Heart left ventricle (tissue), 16 donors: ENCODE results near the gene TMUB2. TPM values are rescaled to one million over a fixed set of nuclear protein-coding genes. Genes with fewer than 3 reads are reported as not detected.

Experiments used
- ATAC-seq, 4 donors: fragments of 200-7000 bp; cut with Tn5 transposase; one replicate each; pipeline ENCODE4 v1.9.1; 2020 to 2022; ENCODE audit warnings: moderate library complexity in 4 of 4, mild to moderate bottlenecking in 3 of 4, moderate number of reproducible peaks in 1 of 4
- DNase-seq, 5 donors: peaks; one replicate each; pipeline ENCODE4 v3.0.0-alpha.2; 2020
- H3K27ac ChIP-seq, 12 donors: fragments of 200-600 bp; sonication (generic) in 4 of 12; one replicate each; pipeline versions ENCODE4 v1.5.0 to v1.8.0; 2016 to 2022; ENCODE audit warnings: mild to moderate bottlenecking in 2 of 12
- H3K27me3 ChIP-seq, 9 donors: fragments of 200-600 bp; sonication (generic) in 2 of 9; one replicate each; pipeline versions ENCODE4 v1.5.1 to v1.8.0; 2016 to 2022; ENCODE audit warnings: mild to moderate bottlenecking in 3 of 9
- H3K36me3 ChIP-seq, 9 donors: fragments of 200-600 bp; sonication (generic) in 2 of 9; one replicate each; pipeline versions ENCODE4 v1.5.0 to v1.8.0; 2018 to 2022; ENCODE audit warnings: mild to moderate bottlenecking in 2 of 9
- H3K4me1 ChIP-seq, 12 donors: fragments of 200-600 bp; sonication (generic) in 4 of 12; one replicate each; pipeline versions ENCODE4 v1.5.0 to v1.8.0; 2016 to 2022; ENCODE audit warnings: mild to moderate bottlenecking in 3 of 12
- H3K4me3 ChIP-seq, 12 donors: fragments of 200-600 bp; sonication (generic) in 4 of 12; one replicate each; pipeline versions ENCODE4 v1.5.0 to v1.8.0; 2017 to 2022; ENCODE audit warnings: mild to moderate bottlenecking in 9 of 12, moderate library complexity in 4 of 12
- H3K9me3 ChIP-seq, 12 donors: fragments of 200-600 bp; sonication (generic) in 4 of 12; one replicate each; pipeline versions ENCODE4 v1.5.0 to v1.8.0; 2016 to 2022; ENCODE audit warnings: mild to moderate bottlenecking in 1 of 12
- POLR2A ChIP-seq, 2 donors: fragments of 450-650 bp; IDR thresholded peaks; one replicate each; pipeline ENCODE4 v1.6.1; 2017; ENCODE audit warnings: antibody characterized with exemption in 2 of 2, mild to moderate bottlenecking in 2 of 2, moderate library complexity in 2 of 2
- WGBS, 4 donors: extraction: QIAGEN DNeasy Blood & Tissue Kit in 2 of 4; methylation state at CpG; one replicate each; pipeline versions ENCODE4 v1.1.5 to v1.1.7; 2013 to 2018; 5-methylcytosine and 5-hydroxymethylcytosine counted together
- intact Hi-C, 10 donors: fragments of 100-400 bp; cut with DNase I; formaldehyde crosslinking; loops; one replicate each; pipeline versions ENCODE4 v1.11.1 to v1.14.2; 2022
- polyA plus RNA-seq, 2 donors: library from polyadenylated mRNA; stranded (reverse); fragments of 200-250 nt; gene quantifications; one replicate each; pipeline ENCODE4 v1.2.3, GENCODE V29; 2013
- total RNA-seq, 9 donors: library from RNA; depleted of rRNA in 2 of 9; stranded (reverse); fragments of >200 nt in 2 of 9; fragmentation: NEBNext Ultra II Directional in 3 of 9; extraction: Animal tissue kit (Norgen Biotek cat#: 25700) in 3 of 9; gene quantifications; one replicate each; pipeline versions ENCODE4 v1.1.0 to v1.2.4, GENCODE V29; 2016 to 2023
- TF ChIP-seq, protein P1 (sequence below), 12 donors: fragments of 200-600 bp; sonication (generic) in 4 of 12; IDR thresholded peaks; one replicate each; pipeline versions ENCODE4 v1.5.0 to v1.8.0; 2018 to 2022; ENCODE audit warnings: antibody characterized with exemption in 12 of 12, mild to moderate bottlenecking in 5 of 12
- donor health status: ischemic (EF 13 %, LVEDD 7.1; RV severe dilation, severe dysfunction).
- donor health status: healthy with polysubstance abuse.
- donor health status: DM: no; HTN: yes; CAD: no.
- donor health status: DM: no; HTN: no; CAD: no.
- donor health status: ischemic (EF 25% LVEDD 6.9; RV normal size, moderate dysfunction).
- donor health status: ischemic (EF 25% LVEDD 5.7; RV mildly dilated, moderate dysfunction).
- donor health status: healthy.
- donor health status: DM: yes; HTN: yes; CAD: no.
- donor health status: ischemic (EF 35%, LVEDD 5.7; RV mildly dilated, moderate dysfunction).
- donor health status: nonischemic (EF 11% LVEDD 7.7; RV severe dilation, severe dysfunction).
- donor health status: DM: yes; HTN: yes; CAD: no.
- donor health status: PGD.
- donor health status: ischemic (EF 29% LVEDD 5.4; RV normal size, mild dysfunction).
- donor health status: nonischemic (EF 23%, LVEDD 6.1; RV moderate dilation, normal function).

The TMUB2 gene
- total and polyA plus RNA-seq, 11 donors, result 18.8 to 37.4 (median 24.7) TPM

DNA sequence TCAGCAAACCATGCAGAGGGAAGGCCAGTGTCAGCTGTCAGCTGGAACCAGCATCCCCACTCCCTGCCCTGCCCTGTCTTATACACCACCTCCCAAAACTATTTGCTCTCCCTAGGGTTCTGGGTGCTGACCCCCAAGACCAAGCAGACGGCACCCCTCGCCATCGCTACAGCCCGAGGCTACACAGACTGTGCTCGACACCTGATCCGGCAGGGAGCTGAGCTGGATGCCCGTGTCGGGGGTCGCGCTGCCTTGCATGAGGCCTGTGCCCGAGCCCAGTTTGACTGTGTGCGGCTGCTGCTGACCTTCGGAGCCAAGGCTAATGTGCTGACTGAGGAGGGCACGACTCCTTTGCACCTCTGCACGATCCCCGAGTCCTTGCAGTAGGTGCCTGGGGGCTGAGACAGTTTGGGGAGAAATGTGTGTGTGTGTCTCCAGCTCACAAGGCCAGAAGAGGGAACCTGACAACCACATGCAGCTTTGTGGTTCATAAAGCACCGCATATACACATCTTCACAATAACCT, 14.8 kb upstream of the TMUB2 start:
- H3K27me3 ChIP-seq, result no peaks in the 10 kb centered on the region
- intact Hi-C loops, result loop anchor here in 2 of 10 donors (5.0 kb wide), 1 partner anchor 230 kb away; the partner anchor contains the start of gene PPY (in 2 of the 2)
- TF ChIP-seq, protein P1, sequence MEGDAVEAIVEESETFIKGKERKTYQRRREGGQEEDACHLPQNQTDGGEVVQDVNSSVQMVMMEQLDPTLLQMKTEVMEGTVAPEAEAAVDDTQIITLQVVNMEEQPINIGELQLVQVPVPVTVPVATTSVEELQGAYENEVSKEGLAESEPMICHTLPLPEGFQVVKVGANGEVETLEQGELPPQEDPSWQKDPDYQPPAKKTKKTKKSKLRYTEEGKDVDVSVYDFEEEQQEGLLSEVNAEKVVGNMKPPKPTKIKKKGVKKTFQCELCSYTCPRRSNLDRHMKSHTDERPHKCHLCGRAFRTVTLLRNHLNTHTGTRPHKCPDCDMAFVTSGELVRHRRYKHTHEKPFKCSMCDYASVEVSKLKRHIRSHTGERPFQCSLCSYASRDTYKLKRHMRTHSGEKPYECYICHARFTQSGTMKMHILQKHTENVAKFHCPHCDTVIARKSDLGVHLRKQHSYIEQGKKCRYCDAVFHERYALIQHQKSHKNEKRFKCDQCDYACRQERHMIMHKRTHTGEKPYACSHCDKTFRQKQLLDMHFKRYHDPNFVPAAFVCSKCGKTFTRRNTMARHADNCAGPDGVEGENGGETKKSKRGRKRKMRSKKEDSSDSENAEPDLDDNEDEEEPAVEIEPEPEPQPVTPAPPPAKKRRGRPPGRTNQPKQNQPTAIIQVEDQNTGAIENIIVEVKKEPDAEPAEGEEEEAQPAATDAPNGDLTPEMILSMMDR (IDR thresholded peaks at IDR 0.05), result no peak
- TF ChIP-seq POLR2A (IDR thresholded peaks at IDR 0.05), result no peak
- H3K4me1 ChIP-seq, result peaks cover 0 to 32% (median 9%) of the 10 kb centered on the region in 12 donors
- no peak for DNase-seq
- no peaks in the 10 kb centered on the region for H3K9me3 ChIP-seq
- H3K27ac ChIP-seq, result peak overlapping the region in 4 of 12 donors; percentile 85 to 94 (median 92)
- ATAC-seq, result no peak
- peak overlapping the region in 2 of 12 donors; percentile 50 to 59 for H3K4me3 ChIP-seq
- WGBS, 4 donors, result 71 to 80% (median 78%) methylated on average over 17 of the region's 17 CpGs
- H3K36me3 ChIP-seq, result peaks cover 0 to 33% (median 20%) of the 10 kb centered on the region in 9 donors

DNA sequence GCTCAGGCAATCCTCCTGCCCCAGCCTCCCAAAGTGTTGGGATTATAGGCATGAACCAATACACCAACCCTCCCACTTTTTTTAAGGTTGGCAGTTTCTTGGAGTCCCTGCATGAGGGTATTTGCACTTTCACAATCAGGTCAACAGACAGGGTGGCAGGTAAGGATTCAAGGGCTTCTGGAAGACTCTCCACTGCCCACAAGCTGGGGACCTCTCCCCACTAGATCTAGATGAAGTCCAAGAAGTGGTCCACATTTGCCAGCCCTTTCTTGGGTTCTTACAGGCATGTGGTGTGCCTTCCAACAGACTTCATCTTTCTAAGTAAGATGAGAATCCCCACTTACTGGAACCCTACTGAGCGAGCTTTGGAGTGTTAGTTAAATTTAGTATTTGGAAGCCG, 12.3 kb upstream of the TMUB2 start:
- WGBS, 4 donors, result 93 to 98% (median 97%) methylated on average over 2 of the region's 2 CpGs
- Histone ChIP-seq H3K36me3 (peaks cover 0 to 54% (median 36%) of the 10 kb centered on the region in 9 donors), H3K9me3 (no peaks in the 10 kb centered on the region)

DNA sequence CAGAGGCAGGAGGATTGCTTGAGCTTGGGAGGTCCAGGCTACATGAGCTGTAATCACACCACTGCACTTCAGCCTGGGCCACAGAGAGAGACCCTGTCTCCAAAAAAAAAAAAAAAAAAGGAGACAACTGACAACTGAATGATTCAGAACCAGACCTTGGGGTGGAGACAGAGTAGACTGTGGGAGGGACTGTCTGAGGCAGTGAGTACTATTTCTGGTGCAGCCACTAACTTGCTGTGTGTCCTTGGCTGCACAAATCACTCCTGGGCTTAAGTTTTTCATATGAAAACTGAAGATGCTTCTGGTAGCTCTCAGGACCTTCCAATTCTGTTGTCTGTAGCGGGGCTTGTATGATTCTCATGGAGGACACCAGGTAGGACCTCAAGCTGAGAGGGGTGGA, 10.5 kb upstream of the TMUB2 start:
- H3K27me3 ChIP-seq, result no peaks in the 10 kb centered on the region
- TF ChIP-seq, protein P1 (IDR thresholded peaks at IDR 0.05), result no peak
- TF ChIP-seq POLR2A (IDR thresholded peaks at IDR 0.05), result no peak
- DNase-seq (no peak), ATAC-seq (peak in 1 of 4 donors; percentile 11)
- H3K9me3 ChIP-seq, result no peaks in the 10 kb centered on the region
- WGBS, 4 donors, result 86 to 99% (median 93%) methylated on average over 1 of the region's 1 CpG
- intact Hi-C loops, result no loop called here
- H3K4me1 ChIP-seq, result peaks cover 0 to 11% (median 0%) of the 10 kb centered on the region in 12 donors
- H3K4me3 ChIP-seq, result no peak overlapping the region
- H3K36me3 ChIP-seq, result peaks cover 0 to 54% (median 36%) of the 10 kb centered on the region in 9 donors
- no peak overlapping the region for H3K27ac ChIP-seq

More for the DNA sequence above, 12.3 kb upstream of the TMUB2 start:
- TF ChIP-seq POLR2A (IDR thresholded peaks at IDR 0.05), result no peak
- TF ChIP-seq, protein P1 (IDR thresholded peaks at IDR 0.05), result no peak
- no peaks in the 10 kb centered on the region for H3K27me3 ChIP-seq
- intact Hi-C loops, result loop anchor here in 2 of 10 donors (5.0 kb wide), 1 partner anchor 232 kb away; the partner anchor contains the start of gene PPY (in 2 of the 2)
- no peak overlapping the region for H3K27ac ChIP-seq
- H3K4me3 ChIP-seq, result no peak overlapping the region
- ATAC-seq, result no peak
- DNase-seq, result no peak
- peaks cover 0 to 22% (median 5%) of the 10 kb centered on the region in 12 donors for H3K4me1 ChIP-seq

DNA sequence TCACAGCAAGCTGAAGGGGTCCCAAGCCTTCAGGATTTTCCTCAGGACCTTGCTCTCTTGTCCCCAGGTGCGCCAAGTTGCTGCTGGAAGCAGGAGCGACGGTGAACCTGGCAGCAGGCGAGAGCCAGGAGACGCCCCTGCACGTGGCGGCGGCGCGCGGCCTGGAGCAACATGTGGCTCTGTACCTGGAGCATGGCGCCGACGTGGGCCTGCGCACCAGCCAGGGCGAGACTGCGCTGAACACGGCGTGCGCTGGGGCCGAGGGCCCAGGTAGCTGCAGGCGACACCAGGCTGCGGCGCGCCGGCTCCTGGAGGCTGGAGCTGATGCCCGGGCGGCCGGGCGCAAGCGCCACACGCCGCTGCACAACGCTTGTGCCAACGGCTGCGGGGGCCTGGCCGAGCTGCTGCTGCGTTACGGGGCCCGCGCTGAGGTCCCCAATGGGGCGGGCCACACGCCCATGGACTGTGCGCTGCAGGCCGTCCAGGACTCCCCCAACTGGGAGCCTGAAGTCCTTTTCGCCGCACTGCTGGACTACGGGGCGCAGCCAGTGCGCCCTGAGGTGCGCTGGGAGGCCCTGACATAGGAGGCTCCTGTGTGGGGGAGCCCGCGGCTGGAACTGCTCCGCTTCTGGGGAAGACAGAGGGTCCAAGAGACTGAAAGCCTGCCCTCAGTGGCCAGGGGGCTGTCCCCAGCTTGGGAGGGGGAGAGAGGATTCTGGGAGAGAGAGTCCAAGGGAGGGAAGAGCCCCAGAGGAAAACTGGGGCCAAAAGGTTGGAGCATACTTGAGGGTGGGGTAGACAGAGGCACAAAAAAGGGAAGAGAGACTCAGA, 9.9 kb upstream of the TMUB2 start:
- Histone ChIP-seq H3K9me3 (no peaks in the 10 kb centered on the region), H3K27ac (no peak overlapping the region), H3K4me1 (peaks cover 0 to 5% (median 0%) of the 10 kb centered on the region in 12 donors), H3K36me3 (peaks cover 0 to 59% (median 41%) of the 10 kb centered on the region in 9 donors), H3K4me3 (no peak overlapping the region), H3K27me3 (no peaks in the 10 kb centered on the region)
- no peak for TF ChIP-seq POLR2A (IDR thresholded peaks at IDR 0.05)
- TF ChIP-seq, protein P1 (IDR thresholded peaks at IDR 0.05), result no peak
- intact Hi-C loops, result no loop called here
- ATAC-seq (peak in 2 of 4 donors; percentile 21 to 44), DNase-seq (peak in 1 of 5 donors; percentile 47)
- 89 to 94% (median 91%) methylated on average over 14 to 54 of the region's 54 CpGs for WGBS, 4 donors
